ENCODE results near the gene TIMM8A.
"Not testable (repeated sequence)": the region's sequence is repeated elsewhere in the genome, so short reads cannot be mapped to it uniquely, and the experiment has no call there.

Gene TIMM8A

GRCh38 chrX:101326600-101326999 is 21.9 kb downstream of the TIMM8A start:
- H3K27ac Mint-ChIP-seq; H3K4me3 Mint-ChIP-seq; H3K27me3 Mint-ChIP-seq; H3K4me1 Mint-ChIP-seq (ENCODE audit: low read depth); H3K9me3 Mint-ChIP-seq; intact Hi-C loops (cut with micrococcal nuclease); H3K36me3 Mint-ChIP-seq (ENCODE audit: low read depth): not testable (repeated sequence)

GRCh38 chrX:101303790-101304189 is 44.8 kb downstream of the TIMM8A start:
- intact Hi-C loops (cut with micrococcal nuclease) = no loop called here
- H3K9me3 Mint-ChIP-seq = no peaks in the 10 kb centered on the region
- H3K4me3 Mint-ChIP-seq = no peak overlapping the region
- no peaks in the 10 kb centered on the region for H3K36me3 Mint-ChIP-seq (ENCODE audit: low read depth)
- H3K27me3 Mint-ChIP-seq = no peaks in the 10 kb centered on the region
- H3K27ac Mint-ChIP-seq = no peak overlapping the region
- H3K4me1 Mint-ChIP-seq (ENCODE audit: low read depth) = no peaks in the 10 kb centered on the region
